Motor neuron (in vitro differentiated cells): ENCODE results near the gene CARD6. TPM values are rescaled to one million over a fixed set of nuclear protein-coding genes. Genes with fewer than 3 reads are reported as not detected.
"Not testable (repeated sequence)": the region's sequence is repeated elsewhere in the genome, so short reads cannot be mapped to it uniquely, and the experiment has no call there.

Experiments
- ATAC-seq, 8 experiments: fragments of 200-7000 bp; cut with Tn5 transposase; replicated peaks in 6 of 8; 2 replicates each; pipeline ENCODE4 v1.8.0; 2021; ENCODE audit warnings: mild to moderate bottlenecking in 8 of 8, moderate library complexity in 8 of 8
- H3K27ac ChIP-seq, 2 donors: fragments of 250-450 bp; sonication (Bioruptor Pico); 2 replicates each; pipeline ENCODE4 v1.9.0; 2021; ENCODE audit warnings: antibody characterized with exemption in 2 of 2, mild to moderate bottlenecking in 2 of 2, moderate library complexity in 1 of 2
- H3K4me1 ChIP-seq, 2 donors: fragments of 250-450 bp; sonication (Bioruptor Pico); replicated peaks in 1 of 2; 2 replicates each; pipeline ENCODE4 v1.6.1; 2021; ENCODE audit warnings: antibody characterized with exemption in 2 of 2, mild to moderate bottlenecking in 2 of 2, moderate library complexity in 1 of 2
- H3K4me3 ChIP-seq, 5 donors: fragments of 250-450 bp; sonication (Bioruptor Pico); 2 replicates each; pipeline ENCODE4 v1.9.0; 2021; ENCODE audit warnings: antibody characterized with exemption in 5 of 5, mild to moderate bottlenecking in 5 of 5, moderate library complexity in 4 of 5
- WGBS, 10 experiments: fragments of 450-650 bp; shearing (Covaris generic); methylation state at CpG; one replicate each; pipeline ENCODE4 v1.0.0; 2022; 5-methylcytosine and 5-hydroxymethylcytosine counted together
- in situ Hi-C, 9 experiments: fragments of 400-800 bp; cut with MboI; loops; one replicate each; pipeline ENCODE4 v1.15.0; 2021; ENCODE audit warnings: low sequenced_read_pairs in 9 of 9, low pct_unique_long_range_greater_than_20kb in 2 of 9; ENCODE audit not compliant: unreplicated experiment in 9 of 9
- total RNA-seq, 8 experiments: library from RNA; unstranded; fragments of 300-600 nt; gene quantifications; 2 replicates each; pipeline versions ENCODE4 v1.2.3 to v1.2.4, GENCODE V29; 2022

The CARD6 gene
- total RNA-seq, 8 experiments from 2014 or later = 0.04 to 13.5 (median 0.33) TPM

DNA sequence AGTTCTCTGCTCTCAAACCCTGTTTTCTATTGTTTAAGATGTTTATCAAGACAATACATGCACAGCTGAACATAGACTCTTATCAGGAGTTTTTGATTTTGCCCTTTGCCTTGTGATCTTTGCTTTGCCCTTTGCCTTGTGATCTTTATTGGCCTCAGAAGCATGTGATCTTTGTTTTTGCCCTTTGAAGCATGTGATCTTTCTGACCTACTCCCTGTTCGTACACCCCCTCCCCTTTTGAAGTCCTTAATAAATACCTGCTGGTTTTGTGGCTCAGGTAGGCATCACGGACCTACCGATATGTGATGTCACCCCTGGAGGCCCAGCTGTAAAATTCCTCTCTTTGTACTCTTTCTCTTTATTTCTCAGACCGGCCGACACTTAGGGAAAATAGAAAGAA, 23.8 kb downstream of the CARD6 start:
- WGBS, 10 experiments = 0 to 100% (median 75%) methylated on average over 1 to 4 of the region's 5 CpGs; no CpG with 5 or more reads in 1 of the 10 experiments
- ATAC-seq, H3K4me1 ChIP-seq, H3K4me3 ChIP-seq, H3K27ac ChIP-seq, in situ Hi-C loops: not testable (repeated sequence)

DNA sequence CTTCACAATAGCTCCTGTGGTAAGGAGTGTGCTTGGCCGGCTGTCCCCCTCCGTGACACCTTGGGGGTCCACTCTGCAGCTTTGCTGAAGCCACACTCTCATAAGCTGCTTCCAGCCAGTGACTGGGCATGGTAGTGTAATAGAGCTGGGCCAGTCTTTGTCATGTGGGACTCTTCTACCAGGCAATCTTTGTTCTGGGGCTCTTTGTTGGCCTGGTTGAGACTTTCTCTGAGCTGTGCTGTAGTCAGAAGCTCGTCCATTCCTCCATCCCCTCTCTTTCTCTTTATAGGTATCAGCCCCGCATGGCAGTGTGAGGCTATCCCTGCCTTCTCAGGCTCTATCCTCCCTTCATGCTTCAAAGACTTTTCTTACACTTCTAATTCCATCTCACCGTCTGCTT, 25.7 kb downstream of the CARD6 start:
- in situ Hi-C loops = no loop called here
- Histone ChIP-seq H3K27ac (no peak overlapping the region), H3K4me1 (no peaks in the 10 kb centered on the region), H3K4me3 (no peak overlapping the region)
- no peak for ATAC-seq
- 39 to 94% (median 79%) methylated on average over 1 to 5 of the region's 5 CpGs; no CpG with 5 or more reads in 2 of the 10 experiments for WGBS, 10 experiments

DNA sequence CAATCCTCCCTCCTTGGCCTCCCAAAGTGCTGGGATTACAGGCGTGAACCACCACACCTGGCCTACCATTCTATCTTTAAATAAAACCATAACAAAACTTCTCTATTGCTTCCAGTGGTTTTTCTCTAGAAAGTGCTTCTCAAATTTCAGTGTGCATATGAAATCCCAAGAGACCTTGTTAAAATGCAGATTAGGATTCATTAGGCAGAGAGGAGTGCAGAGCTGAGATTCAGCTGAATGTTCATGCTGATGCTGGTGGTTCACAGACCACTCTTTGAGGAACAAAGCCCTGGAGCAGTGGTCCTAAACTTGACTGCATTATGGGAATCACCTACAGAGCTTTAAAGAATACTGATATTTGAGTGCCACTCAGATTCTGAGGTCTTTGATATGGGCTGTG, 28.2 kb downstream of the CARD6 start:
- WGBS, 10 experiments = 0 to 100% (median 70%) methylated on average over 1 of the region's 1 CpG; no CpG with 5 or more reads in 4 of the 10 experiments
- peak in 2 of 8 experiments; percentile 70 to 76 for ATAC-seq
- in situ Hi-C loops = no loop called here
- no peaks in the 10 kb centered on the region for H3K4me1 ChIP-seq
- no peak overlapping the region for H3K4me3 ChIP-seq
- no peak overlapping the region for H3K27ac ChIP-seq

- H3K4me3 ChIP-seq = no peak overlapping the region
- H3K27ac ChIP-seq = no peak overlapping the region
- ATAC-seq = peak in 2 of 8 experiments; percentile 78
- H3K4me1 ChIP-seq = no peaks in the 10 kb centered on the region
- 11 to 83% (median 57%) methylated on average over 1 to 4 of the region's 4 CpGs for WGBS, 10 experiments
- in situ Hi-C loops = no loop called here
Observed at GRCh38 chr5:40871177-40871576, 30.0 kb downstream of the CARD6 start.

DNA sequence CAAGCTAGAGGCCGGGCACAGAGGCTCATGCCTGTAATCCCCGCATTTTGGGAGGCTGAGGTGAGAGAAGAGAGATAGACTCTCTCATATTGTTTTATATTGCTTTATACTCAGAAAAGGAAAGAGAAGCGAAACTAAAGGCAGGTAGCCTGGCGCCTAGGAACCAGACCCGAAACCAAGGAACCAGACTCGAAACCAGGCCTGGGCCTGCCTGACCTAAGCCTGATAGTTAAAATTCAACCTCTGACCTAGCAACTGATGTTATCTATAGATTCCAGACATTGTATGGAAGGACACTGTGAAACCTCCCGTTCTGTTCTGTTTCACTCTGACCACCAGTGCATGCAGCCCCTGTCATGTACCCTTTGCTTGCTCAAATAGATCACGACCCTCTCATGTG, 31.1 kb downstream of the CARD6 start:
- H3K4me3 ChIP-seq, H3K27ac ChIP-seq, ATAC-seq, H3K4me1 ChIP-seq, in situ Hi-C loops: not testable (repeated sequence)
- WGBS, 10 experiments = 50 to 100% (median 70%) methylated on average over 1 to 6 of the region's 8 CpGs; no CpG with 5 or more reads in 2 of the 10 experiments

GRCh38 chr5:40873286-40873880, 32.2 kb downstream of the CARD6 start:
- 44 to 93% (median 79%) methylated on average over 1 to 3 of the region's 3 CpGs; no CpG with 5 or more reads in 2 of the 10 experiments for WGBS, 10 experiments
- in situ Hi-C loops = no loop called here
- no peak overlapping the region for H3K4me3 ChIP-seq
- no peak for ATAC-seq
- H3K27ac ChIP-seq = no peak overlapping the region
- no peaks in the 10 kb centered on the region for H3K4me1 ChIP-seq

GRCh38 chr5:40875958-40876357, 34.8 kb downstream of the CARD6 start:
- in situ Hi-C loops = loop anchor here in 2 of 9 experiments (25.0 kb wide), 1 partner anchor 1289 kb away; no protein-coding TSS in a partner anchor
- H3K27ac ChIP-seq = no peak overlapping the region
- H3K4me1 ChIP-seq = no peaks in the 10 kb centered on the region
- ATAC-seq = no peak
- H3K4me3 ChIP-seq = no peak overlapping the region
- WGBS, 10 experiments = 10 to 100% (median 65%) methylated on average over 1 to 2 of the region's 3 CpGs; no CpG with 5 or more reads in 4 of the 10 experiments

DNA sequence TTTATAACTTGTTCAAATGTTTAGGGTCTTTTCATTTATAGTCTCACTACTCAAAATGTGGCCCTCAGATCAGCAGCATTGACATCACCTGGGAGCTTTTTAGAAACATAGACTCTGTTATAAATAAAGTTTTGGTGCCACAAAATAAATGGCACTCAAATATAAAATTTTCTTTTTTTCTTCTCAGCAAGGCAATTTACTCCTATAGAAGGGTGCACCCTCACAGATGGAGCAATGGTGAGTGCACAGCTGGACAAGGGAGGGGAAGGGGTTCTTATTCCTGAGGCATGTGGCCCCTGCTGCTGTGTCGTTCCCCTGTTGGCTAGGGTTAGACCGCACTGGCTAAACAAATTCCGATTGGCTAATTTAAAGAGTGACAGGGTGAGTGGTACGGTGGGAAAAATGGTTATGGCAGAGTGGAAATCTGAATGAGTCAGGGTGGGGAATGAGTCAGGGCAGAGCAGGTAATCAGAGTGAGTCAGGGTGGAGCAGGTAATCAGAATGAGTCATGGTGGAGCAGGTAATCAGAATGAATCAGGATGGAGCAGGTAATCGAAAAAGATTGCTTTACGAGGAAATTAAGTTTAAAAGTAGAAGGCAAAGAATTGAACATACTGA, 36.3 kb downstream of the CARD6 start:
- no peaks in the 10 kb centered on the region for H3K4me1 ChIP-seq
- H3K27ac ChIP-seq = no peak overlapping the region
- in situ Hi-C loops = loop anchor here in 2 of 9 experiments (25.0 kb wide), 1 partner anchor 1290 kb away; no protein-coding TSS in a partner anchor
- H3K4me3 ChIP-seq = no peak overlapping the region
- 47 to 100% (median 89%) methylated on average over 1 to 6 of the region's 6 CpGs for WGBS, 10 experiments
- no peak for ATAC-seq

DNA sequence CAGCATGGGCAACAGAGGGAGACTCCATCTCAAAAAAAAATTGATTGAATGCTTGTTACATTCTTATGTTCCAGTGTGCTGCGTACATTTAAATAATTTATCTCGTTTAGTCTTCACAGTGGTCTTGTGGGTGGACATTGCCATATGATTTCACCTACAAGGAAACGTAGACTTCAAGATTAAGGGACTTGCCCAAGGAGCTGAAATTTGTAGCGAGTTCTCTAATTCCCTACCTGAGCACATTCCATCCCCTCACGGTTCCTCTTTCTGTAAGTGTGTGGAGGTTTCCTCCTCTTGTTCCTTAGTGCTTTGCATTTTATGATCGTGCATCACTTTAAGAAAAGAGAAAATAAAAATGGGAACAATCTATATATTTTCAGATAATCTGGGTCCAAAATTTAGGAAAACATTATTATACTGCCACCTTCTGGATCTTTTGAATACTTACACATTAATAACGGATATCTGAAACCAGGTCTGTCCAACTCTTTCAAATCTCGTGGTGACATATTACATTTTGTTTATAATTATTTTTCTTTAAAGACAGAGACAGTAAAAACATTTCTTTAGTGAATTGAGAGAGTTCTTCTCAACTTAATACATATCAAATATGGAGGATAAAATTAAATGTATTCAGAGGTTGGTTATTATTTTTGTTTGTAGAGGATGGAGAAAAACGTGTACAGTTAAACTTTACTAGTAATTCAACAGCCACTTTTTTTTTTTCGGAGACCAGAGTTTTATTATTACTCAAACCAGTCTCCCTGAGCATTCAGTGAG, 38.2 kb downstream of the CARD6 start:
- no peak overlapping the region for H3K27ac ChIP-seq
- H3K4me1 ChIP-seq = no peaks in the 10 kb centered on the region
- ATAC-seq = peak in 3 of 8 experiments; percentile 38 to 51 (median 40)
- in situ Hi-C loops = loop anchor here in 2 of 9 experiments (25.0 kb wide), 1 partner anchor 1292 kb away; no protein-coding TSS in a partner anchor
- 17 to 51% (median 27%) methylated on average over 5 to 10 of the region's 10 CpGs for WGBS, 10 experiments
- no peak overlapping the region for H3K4me3 ChIP-seq

DNA sequence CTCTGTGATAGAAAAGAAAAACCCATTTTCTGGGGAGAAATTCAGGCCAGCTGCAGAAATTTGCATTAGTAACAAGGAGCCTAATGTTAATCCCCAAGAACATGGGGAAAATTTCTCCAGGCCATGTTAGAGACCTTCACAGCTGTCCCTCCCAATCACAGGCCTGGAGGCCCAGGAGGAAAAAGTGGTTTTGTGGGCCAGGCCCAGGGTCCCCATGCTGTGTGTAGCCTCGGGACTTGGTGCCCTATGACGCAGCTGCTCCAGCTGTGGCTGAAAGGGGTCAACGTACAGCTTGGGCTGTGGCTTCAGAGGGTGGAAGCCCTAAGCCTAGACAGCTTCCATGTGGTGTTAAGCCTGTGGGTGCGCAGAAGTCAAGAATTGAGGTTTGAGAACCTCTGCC, 41.1 kb downstream of the CARD6 start:
- Histone ChIP-seq H3K4me1 (no peaks in the 10 kb centered on the region), H3K27ac (no peak overlapping the region), H3K4me3 (no peak overlapping the region)
- 60 to 80% (median 74%) methylated on average over 1 to 2 of the region's 4 CpGs; no CpG with 5 or more reads in 7 of the 10 experiments for WGBS, 10 experiments
- no peak for ATAC-seq
- in situ Hi-C loops = loop anchor here in 2 of 9 experiments (25.0 kb wide), 1 partner anchor 1295 kb away; no protein-coding TSS in a partner anchor

DNA sequence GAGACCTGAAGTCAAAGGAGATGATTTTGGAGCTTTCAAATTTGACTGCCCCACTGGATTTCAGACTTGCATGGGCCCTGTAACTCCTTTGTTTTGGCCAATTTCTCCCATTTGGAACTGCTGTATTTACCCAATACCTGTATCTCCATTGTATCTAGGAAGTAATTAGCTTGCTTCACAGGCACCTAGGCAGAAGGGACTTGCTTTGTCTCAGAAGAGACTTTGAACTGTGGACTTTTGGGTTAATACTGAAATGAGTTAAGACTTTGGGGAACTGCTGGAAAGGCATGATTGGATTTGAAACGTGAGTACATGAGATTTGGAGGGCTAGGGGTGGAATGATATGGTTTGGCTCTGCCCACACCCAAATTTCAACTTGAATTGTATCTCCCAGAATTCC, 41.9 kb downstream of the CARD6 start:
- not testable (repeated sequence) for H3K27ac ChIP-seq, H3K4me3 ChIP-seq, H3K4me1 ChIP-seq, ATAC-seq
- whole genome bisulfite sequencing, 10 experiments = 0 to 50% (median 39%) methylated on average over 1 of the region's 1 CpG; no CpG with 5 or more reads in 6 of the 10 experiments
- in situ Hi-C loops = loop anchor here in 2 of 9 experiments (25.0 kb wide), 1 partner anchor 1296 kb away; no protein-coding TSS in a partner anchor

- in situ Hi-C loops = loop anchor here in 2 of 9 experiments (25.0 kb wide), 1 partner anchor 1308 kb away; no protein-coding TSS in a partner anchor
- H3K4me1 ChIP-seq, H3K4me3 ChIP-seq, H3K27ac ChIP-seq: not testable (repeated sequence)
- peak in 1 of 8 experiments; percentile 15 for ATAC-seq
- 40 to 57% (median 49%) methylated on average over 1 to 5 of the region's 10 CpGs; no CpG with 5 or more reads in 6 of the 10 experiments for WGBS, 10 experiments
Observed at GRCh38 chr5:40895440-40896425, 54.6 kb downstream of the CARD6 start.
